GM21381 (cell line): ENCODE data around the gene SOX18.

Source experiments
- ATAC-seq: cut with Tn5 transposase; IDR thresholded peaks from one replicate; pipeline ENCODE4 v1.9.1; 2021; ENCODE audit warnings: mild to moderate bottlenecking, moderate library complexity; ENCODE audit not compliant: unreplicated experiment

The SOX18 gene

GRCh38 chr20:64080813-64081623 is 31.6 kb upstream of the SOX18 start:
- ATAC-seq: no peak

GRCh38 chr20:64080013-64080812 is 30.8 kb upstream of the SOX18 start, which contains the start of gene OPRL1:
TSS of gene OPRL1 (plus strand) at chr20:64080082. CDS start at chr20:64092721, 12,639 bp downstream.
- ATAC-seq: no peak

GRCh38 chr20:64079273-64080012 is 30.0 kb upstream of the SOX18 start, which contains the start of gene RGS19:
TSS of gene RGS19 (minus strand) at chr20:64079518. CDS start at chr20:64076886, 2,632 bp downstream.
- ATAC-seq: peak; percentile 44

GRCh38 chr20:64078934-64079272 is 29.5 kb upstream of the SOX18 start:
- ATAC-seq: no peak

- no peak for ATAC-seq
Measured at GRCh38 chr20:64077876-64078551, 28.6 kb upstream of the SOX18 start.

- ATAC-seq: no peak
Measured at GRCh38 chr20:64077541-64077875, 28.1 kb upstream of the SOX18 start.

GRCh38 chr20:64077094-64077493 is 27.7 kb upstream of the SOX18 start:
- ATAC-seq: no peak

GRCh38 chr20:64076061-64076997 is 26.9 kb upstream of the SOX18 start:
- no peak for ATAC-seq

GRCh38 chr20:64075556-64075955 is 26.1 kb upstream of the SOX18 start:
- no peak for ATAC-seq

GRCh38 chr20:64074963-64075362 is 25.5 kb upstream of the SOX18 start:
- ATAC-seq: no peak

- ATAC-seq: no peak
Measured at GRCh38 chr20:64074184-64074789, 24.8 kb upstream of the SOX18 start.

GRCh38 chr20:64073476-64074183 is 24.2 kb upstream of the SOX18 start:
- no peak for ATAC-seq

- no peak for ATAC-seq
Measured at GRCh38 chr20:64072498-64073063, 23.1 kb upstream of the SOX18 start.

- ATAC-seq: no peak
Measured at GRCh38 chr20:64071341-64072332, 22.2 kb upstream of the SOX18 start.

- no peak for ATAC-seq
Measured at GRCh38 chr20:64070244-64070993, 21.0 kb upstream of the SOX18 start.

- ATAC-seq: no peak
Measured at GRCh38 chr20:64069614-64070243, 20.3 kb upstream of the SOX18 start.
